ENCODE measurements around the gene DCBLD1.

The DCBLD1 gene

DNA sequence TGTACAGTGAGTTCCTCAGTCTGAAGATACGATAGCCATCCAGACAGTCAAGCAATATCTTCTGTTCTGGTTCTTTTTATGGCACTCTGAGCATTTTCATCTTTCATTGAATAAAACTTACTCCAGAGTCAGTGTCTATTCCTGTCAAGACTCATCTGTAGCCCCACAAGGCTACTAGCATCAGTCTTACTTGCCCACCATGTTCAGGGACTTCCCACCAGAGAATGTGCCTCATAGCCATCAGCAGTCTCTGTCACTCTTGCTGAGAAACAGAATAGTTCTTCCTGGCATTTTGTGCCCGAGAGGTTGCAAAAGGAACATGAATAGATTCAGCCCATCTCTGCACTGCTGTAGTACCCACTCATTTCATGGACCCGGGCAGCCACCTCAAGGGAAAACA, 12.7 kb upstream of the DCBLD1 start:
- no peak overlapping the region for H3K27ac ChIP-seq (ENCODE audit: low read length)
- H3K4me3 ChIP-seq (ENCODE audit: low read length) = no peak overlapping the region
- H3K27me3 ChIP-seq (ENCODE audit: control insufficient read depth, insufficient read depth, low read length) = no peaks in the 10 kb centered on the region
- H3K9me3 ChIP-seq (ENCODE audit: control insufficient read depth, insufficient read depth, low read length) = no peaks in the 10 kb centered on the region
- H3K36me3 ChIP-seq (ENCODE audit: control insufficient read depth, insufficient read depth, low read length) = no peaks in the 10 kb centered on the region
- no CpG with 5 or more reads among the region's 3 CpGs for WGBS (ENCODE audit: insufficient coverage, insufficient read length)
- H3K4me1 ChIP-seq (ENCODE audit: control insufficient read depth, insufficient read depth, low read length) = no peaks in the 10 kb centered on the region
- no peak for DNase-seq (ENCODE audit: low read depth, low spot score)

DNA sequence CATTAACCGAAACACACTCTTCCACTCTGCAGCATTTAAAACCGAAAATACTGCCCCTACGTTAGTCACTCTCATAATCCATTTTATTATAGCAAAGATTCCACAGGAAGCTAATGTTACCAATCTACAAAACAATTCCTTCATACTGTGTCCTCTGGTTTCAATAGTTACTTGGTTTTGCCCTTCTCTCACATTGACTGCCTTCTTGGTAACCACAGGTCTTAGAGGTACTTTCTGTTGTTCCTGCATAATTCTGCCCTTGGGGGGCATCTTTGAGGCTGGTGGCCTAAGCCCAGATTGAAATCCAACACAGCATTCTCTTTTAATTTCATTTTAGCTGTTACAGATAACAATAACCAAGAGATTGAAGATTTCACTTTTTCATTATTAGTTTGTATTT, 9.8 kb upstream of the DCBLD1 start:
- no peak overlapping the region for H3K4me3 ChIP-seq (ENCODE audit: low read length)
- no peak overlapping the region for H3K27ac ChIP-seq (ENCODE audit: low read length)
- no peak for DNase-seq (ENCODE audit: low read depth, low spot score)
- no peaks in the 10 kb centered on the region for H3K9me3 ChIP-seq (ENCODE audit: control insufficient read depth, insufficient read depth, low read length)
- 100% methylated on average over 1 of the region's 3 CpGs for WGBS (ENCODE audit: insufficient coverage, insufficient read length)
- no peaks in the 10 kb centered on the region for H3K4me1 ChIP-seq (ENCODE audit: control insufficient read depth, insufficient read depth, low read length)
- no peaks in the 10 kb centered on the region for H3K27me3 ChIP-seq (ENCODE audit: control insufficient read depth, insufficient read depth, low read length)
- H3K36me3 ChIP-seq (ENCODE audit: control insufficient read depth, insufficient read depth, low read length) = no peaks in the 10 kb centered on the region

DNA sequence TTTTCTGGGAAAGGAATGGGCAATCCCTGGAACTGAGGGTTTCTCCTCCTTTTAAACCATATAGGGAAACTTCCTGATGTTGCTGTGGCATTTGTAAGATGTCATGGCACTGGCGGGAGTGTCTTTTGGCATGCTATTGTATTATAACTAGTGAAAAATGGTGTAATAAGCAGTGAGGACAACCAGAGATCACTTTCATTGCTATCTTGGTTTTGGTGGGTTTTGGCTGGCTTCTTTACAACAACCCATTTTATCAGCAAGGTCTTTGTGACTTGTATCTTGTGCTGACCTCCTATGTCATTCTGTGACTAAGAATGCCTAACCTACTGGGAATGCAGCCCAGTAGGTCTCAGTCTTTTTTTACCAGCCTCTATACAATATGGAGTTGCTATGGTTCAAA, 9.1 kb upstream of the DCBLD1 start:
- no CpG with 5 or more reads among the region's 1 CpG for WGBS (ENCODE audit: insufficient coverage, insufficient read length)
- DNase-seq (ENCODE audit: low read depth, low spot score) = no peak
- Histone ChIP-seq H3K36me3 (ENCODE audit: control insufficient read depth, insufficient read depth, low read length) (no peaks in the 10 kb centered on the region), H3K27me3 (ENCODE audit: control insufficient read depth, insufficient read depth, low read length) (no peaks in the 10 kb centered on the region), H3K27ac (ENCODE audit: low read length) (no peak overlapping the region), H3K9me3 (ENCODE audit: control insufficient read depth, insufficient read depth, low read length) (no peaks in the 10 kb centered on the region), H3K4me3 (ENCODE audit: low read length) (no peak overlapping the region), H3K4me1 (ENCODE audit: control insufficient read depth, insufficient read depth, low read length) (no peaks in the 10 kb centered on the region)

DNA sequence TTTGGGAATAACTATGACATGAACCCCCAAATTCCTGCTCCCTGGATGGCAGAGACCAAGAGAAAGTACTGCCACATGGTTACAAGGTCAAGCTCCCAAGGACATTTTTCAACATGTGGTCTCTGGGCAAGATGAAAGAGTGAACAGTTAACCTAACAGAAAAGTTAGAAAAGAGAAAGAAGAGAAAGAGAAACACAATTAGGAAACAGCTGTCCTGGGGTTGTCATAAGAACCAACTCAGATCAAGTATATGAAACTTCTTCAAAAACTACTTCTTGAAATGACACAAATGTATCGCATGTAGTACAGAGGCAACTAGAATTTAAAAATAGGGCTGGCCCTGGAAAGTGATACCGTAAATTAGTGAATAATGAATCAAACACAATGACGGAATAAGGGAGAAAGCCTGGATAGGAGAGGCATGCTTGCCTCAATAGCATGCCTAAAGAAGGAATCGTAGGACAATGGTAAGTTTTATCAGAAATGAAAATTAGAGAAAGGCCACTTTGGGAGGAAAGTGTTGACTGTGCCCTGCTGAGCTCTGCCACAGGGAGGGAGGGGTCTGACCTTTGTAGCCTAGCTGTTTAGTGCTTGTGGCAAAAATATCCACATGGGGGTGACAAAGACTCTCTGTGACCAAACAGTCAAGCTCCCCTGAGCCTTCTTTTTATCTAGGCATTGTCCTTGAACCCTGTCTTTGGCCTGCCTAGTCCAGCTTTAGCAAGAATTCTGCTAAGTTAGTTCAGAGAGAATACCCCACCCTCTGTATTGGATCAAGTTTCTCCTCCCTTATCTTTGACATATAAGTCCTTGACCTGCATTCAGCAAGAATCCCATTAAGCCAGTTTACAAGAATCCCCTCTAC, 4.3 kb upstream of the DCBLD1 start:
- DNase-seq (ENCODE audit: low read depth, low spot score) = no peak
- no CpG with 5 or more reads among the region's 4 CpGs for WGBS (ENCODE audit: insufficient coverage, insufficient read length)
- Histone ChIP-seq H3K4me3 (ENCODE audit: low read length) (no peak overlapping the region), H3K4me1 (ENCODE audit: control insufficient read depth, insufficient read depth, low read length) (peaks cover 2% of the 10 kb centered on the region; the same call in 1 of the 2 replicates), H3K9me3 (ENCODE audit: control insufficient read depth, insufficient read depth, low read length) (no peaks in the 10 kb centered on the region), H3K27me3 (ENCODE audit: control insufficient read depth, insufficient read depth, low read length) (peaks cover 9% of the 10 kb centered on the region; the same call in 1 of the 2 replicates), H3K36me3 (ENCODE audit: control insufficient read depth, insufficient read depth, low read length) (no peaks in the 10 kb centered on the region), H3K27ac (ENCODE audit: low read length) (no peak overlapping the region)

DNA sequence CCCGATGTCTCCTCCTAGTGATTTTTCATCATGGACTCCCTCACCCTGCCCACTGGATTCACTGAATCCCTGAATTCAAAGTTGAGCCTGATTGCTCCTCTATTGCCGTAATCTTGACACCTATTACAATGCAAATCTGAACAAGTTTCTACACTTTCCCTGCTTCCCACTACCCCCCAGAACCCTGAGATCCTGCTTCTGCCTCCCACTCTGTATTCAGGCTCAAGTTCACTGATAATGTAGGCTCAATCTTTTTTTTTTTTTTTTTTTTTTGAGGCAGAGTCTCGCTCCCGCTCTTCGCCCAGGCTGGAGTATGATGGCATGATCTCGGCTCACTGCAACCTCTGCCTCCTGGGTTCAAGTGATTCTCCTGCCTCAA, 3.6 kb upstream of the DCBLD1 start:
- no peak for DNase-seq (ENCODE audit: low read depth, low spot score)
- peaks cover 9% of the 10 kb centered on the region; the same call in 1 of the 2 replicates for H3K27me3 ChIP-seq (ENCODE audit: control insufficient read depth, insufficient read depth, low read length)
- no peaks in the 10 kb centered on the region for H3K9me3 ChIP-seq (ENCODE audit: control insufficient read depth, insufficient read depth, low read length)
- H3K4me3 ChIP-seq (ENCODE audit: low read length) = no peak overlapping the region
- no CpG with 5 or more reads among the region's 6 CpGs for WGBS (ENCODE audit: insufficient coverage, insufficient read length)
- H3K4me1 ChIP-seq (ENCODE audit: control insufficient read depth, insufficient read depth, low read length) = peaks cover 2% of the 10 kb centered on the region; the same call in 1 of the 2 replicates
- H3K27ac ChIP-seq (ENCODE audit: low read length) = no peak overlapping the region
- H3K36me3 ChIP-seq (ENCODE audit: control insufficient read depth, insufficient read depth, low read length) = no peaks in the 10 kb centered on the region

DNA sequence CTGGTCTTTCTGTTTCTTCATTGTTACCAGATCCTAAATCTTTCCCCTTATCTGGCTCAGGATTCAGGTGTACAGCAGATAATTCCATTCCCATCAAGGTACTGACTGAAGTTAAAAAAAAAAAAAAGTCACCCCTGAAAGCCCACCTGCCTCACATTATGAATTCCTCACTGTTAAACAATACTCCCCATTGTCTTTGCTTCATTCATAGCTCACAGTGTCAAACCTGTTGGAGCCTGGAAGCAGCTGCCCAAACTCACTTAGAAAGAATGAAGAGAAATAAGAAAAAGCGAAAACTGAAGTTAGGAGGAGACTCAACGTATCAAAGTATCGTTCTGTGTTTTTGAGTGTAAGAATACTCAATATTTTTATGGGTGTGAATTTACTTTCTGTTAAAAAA, 1.8 kb upstream of the DCBLD1 start:
- no peak overlapping the region for H3K4me3 ChIP-seq (ENCODE audit: low read length)
- peaks cover 2% of the 10 kb centered on the region; the same call in 1 of the 2 replicates for H3K4me1 ChIP-seq (ENCODE audit: control insufficient read depth, insufficient read depth, low read length)
- H3K9me3 ChIP-seq (ENCODE audit: control insufficient read depth, insufficient read depth, low read length) = no peaks in the 10 kb centered on the region
- WGBS (ENCODE audit: insufficient coverage, insufficient read length) = no CpG with 5 or more reads among the region's 3 CpGs
- H3K27me3 ChIP-seq (ENCODE audit: control insufficient read depth, insufficient read depth, low read length) = peaks cover 9% of the 10 kb centered on the region; the same call in 1 of the 2 replicates
- H3K36me3 ChIP-seq (ENCODE audit: control insufficient read depth, insufficient read depth, low read length) = no peaks in the 10 kb centered on the region
- no peak overlapping the region for H3K27ac ChIP-seq (ENCODE audit: low read length)
- no peak for DNase-seq (ENCODE audit: low read depth, low spot score)

DNA sequence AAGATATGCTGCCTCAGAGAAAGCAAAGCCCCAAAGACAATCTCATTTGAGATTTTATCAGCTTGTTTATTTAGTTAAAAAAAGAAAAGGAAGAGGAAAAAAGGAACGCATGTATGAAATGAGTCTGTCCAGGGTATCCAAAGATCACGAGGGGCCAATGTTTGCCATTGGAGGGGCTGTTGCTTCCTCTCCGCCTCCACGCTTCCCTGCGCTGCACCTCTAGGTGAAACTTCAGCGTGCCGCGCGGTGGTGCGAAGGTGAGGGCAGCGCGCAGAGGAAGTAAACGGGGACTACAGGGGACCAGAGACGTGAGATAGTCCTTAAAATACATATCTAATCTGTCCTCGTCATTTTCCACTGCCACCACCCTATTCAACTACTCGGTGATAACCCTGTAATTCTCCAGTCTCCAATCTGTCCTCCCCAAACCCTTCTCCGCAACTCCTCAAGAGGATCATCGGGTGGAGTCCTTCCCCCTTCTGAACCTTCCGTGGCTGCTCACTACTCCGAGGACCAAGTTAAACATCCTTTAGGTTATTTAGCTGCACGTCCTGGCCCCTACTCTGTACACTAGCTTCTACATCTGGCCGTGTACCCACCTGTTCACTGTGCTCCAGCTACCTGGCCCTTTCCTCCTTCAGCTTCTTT, 1.1 kb upstream of the DCBLD1 start:
- no peak overlapping the region for H3K27ac ChIP-seq (ENCODE audit: low read length)
- DNase-seq (ENCODE audit: low read depth, low spot score) = no peak
- H3K4me3 ChIP-seq (ENCODE audit: low read length) = no peak overlapping the region
- peaks cover 9% of the 10 kb centered on the region; the same call in 1 of the 2 replicates for H3K27me3 ChIP-seq (ENCODE audit: control insufficient read depth, insufficient read depth, low read length)
- no peaks in the 10 kb centered on the region for H3K9me3 ChIP-seq (ENCODE audit: control insufficient read depth, insufficient read depth, low read length)
- no peaks in the 10 kb centered on the region for H3K36me3 ChIP-seq (ENCODE audit: control insufficient read depth, insufficient read depth, low read length)
- H3K4me1 ChIP-seq (ENCODE audit: control insufficient read depth, insufficient read depth, low read length) = peaks cover 2% of the 10 kb centered on the region; the same call in 1 of the 2 replicates
- no CpG with 5 or more reads among the region's 22 CpGs for WGBS (ENCODE audit: insufficient coverage, insufficient read length)

DNA sequence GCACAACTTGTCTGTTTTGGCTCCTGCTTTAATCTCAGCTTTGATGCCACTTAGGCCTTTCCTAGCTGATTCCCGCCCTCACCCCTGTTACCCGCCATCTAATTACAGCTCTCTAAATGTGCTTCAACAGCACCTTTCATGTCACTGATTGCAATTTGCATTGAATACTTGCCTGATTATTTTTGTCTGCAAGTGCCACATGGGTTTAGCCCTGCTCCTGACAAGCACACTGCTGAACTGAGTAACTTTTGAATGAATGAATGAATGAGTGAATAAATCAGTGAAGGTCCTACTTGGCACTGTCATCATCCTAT, 591 bp upstream of the DCBLD1 start:
- Histone ChIP-seq H3K4me3 (ENCODE audit: low read length) (peak overlapping the region; percentile 66; the same call in 1 of the 2 replicates), H3K27ac (ENCODE audit: low read length) (no peak overlapping the region), H3K4me1 (ENCODE audit: control insufficient read depth, insufficient read depth, low read length) (peaks cover 2% of the 10 kb centered on the region; the same call in 1 of the 2 replicates), H3K27me3 (ENCODE audit: control insufficient read depth, insufficient read depth, low read length) (peaks cover 9% of the 10 kb centered on the region; the same call in 1 of the 2 replicates), H3K36me3 (ENCODE audit: control insufficient read depth, insufficient read depth, low read length) (no peaks in the 10 kb centered on the region), H3K9me3 (ENCODE audit: control insufficient read depth, insufficient read depth, low read length) (no peaks in the 10 kb centered on the region)
- no CpG with 5 or more reads among the region's 2 CpGs for WGBS (ENCODE audit: insufficient coverage, insufficient read length)
- no peak for DNase-seq (ENCODE audit: low read depth, low spot score)

DNA sequence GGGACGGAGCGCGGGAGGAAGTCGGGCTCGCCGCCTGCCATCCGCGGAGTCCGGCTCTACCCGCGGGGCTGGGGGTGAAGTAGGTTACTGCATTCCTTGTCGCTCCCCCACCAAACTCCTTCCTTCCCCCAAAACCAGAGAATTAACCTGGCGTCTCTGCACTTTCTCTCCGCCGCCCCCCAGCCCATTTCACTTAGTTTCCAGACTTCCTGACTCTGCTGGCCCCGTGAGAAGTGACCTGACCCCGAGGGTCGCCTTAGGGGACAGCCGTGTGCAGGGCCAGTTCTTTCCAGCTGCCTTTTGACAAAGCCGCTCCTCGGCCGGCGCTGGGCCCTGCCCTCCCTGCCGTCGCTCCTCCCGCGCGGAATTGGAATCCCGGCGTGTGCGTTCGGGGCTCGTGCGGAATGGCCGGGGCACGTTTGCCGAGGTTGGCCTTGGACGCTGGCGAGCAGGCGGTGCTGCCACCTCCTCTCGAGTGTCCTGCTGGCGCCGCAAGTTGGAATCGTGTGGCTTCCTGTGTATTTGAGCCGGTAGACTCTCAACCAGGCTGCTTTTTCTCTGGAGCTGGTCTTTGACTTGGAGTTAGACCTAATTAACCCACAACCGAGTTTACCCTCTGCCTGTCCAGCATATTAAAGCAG, 650 bp downstream of the DCBLD1 start:
- Histone ChIP-seq H3K4me3 (ENCODE audit: low read length) (peak overlapping the region; percentile 66; the same call in 1 of the 2 replicates), H3K36me3 (ENCODE audit: control insufficient read depth, insufficient read depth, low read length) (no peaks in the 10 kb centered on the region), H3K27me3 (ENCODE audit: control insufficient read depth, insufficient read depth, low read length) (peaks cover 9% of the 10 kb centered on the region; the same call in 1 of the 2 replicates), H3K4me1 (ENCODE audit: control insufficient read depth, insufficient read depth, low read length) (peaks cover 2% of the 10 kb centered on the region; the same call in 1 of the 2 replicates), H3K9me3 (ENCODE audit: control insufficient read depth, insufficient read depth, low read length) (no peaks in the 10 kb centered on the region), H3K27ac (ENCODE audit: low read length) (no peak overlapping the region)
- no peak for DNase-seq (ENCODE audit: low read depth, low spot score)
- no CpG with 5 or more reads among the region's 46 CpGs for WGBS (ENCODE audit: insufficient coverage, insufficient read length)

DNA sequence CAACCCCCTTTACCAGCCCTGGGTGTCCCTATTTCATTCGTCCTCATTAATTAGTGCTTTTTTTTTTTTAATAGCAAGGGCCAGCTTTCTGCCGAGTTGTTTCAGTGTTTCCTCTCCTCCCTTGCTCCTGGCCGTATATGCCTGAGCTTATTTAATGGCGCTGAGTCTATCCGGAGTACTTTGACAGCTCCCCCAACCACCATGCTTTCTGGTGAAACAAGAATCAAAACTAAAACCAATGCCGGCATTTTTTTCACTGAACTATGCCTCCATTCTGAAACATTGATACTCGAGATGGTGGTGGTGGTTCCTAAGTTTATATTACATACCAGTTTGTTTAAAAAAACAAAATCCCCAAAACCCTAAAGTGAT, 1.2 kb downstream of the DCBLD1 start:
- Histone ChIP-seq H3K4me1 (ENCODE audit: control insufficient read depth, insufficient read depth, low read length) (peaks cover 2% of the 10 kb centered on the region; the same call in 1 of the 2 replicates), H3K4me3 (ENCODE audit: low read length) (peak overlapping the region; percentile 66; the same call in 1 of the 2 replicates), H3K27ac (ENCODE audit: low read length) (no peak overlapping the region), H3K36me3 (ENCODE audit: control insufficient read depth, insufficient read depth, low read length) (no peaks in the 10 kb centered on the region), H3K27me3 (ENCODE audit: control insufficient read depth, insufficient read depth, low read length) (peaks cover 9% of the 10 kb centered on the region; the same call in 1 of the 2 replicates), H3K9me3 (ENCODE audit: control insufficient read depth, insufficient read depth, low read length) (no peaks in the 10 kb centered on the region)
- no CpG with 5 or more reads among the region's 7 CpGs for WGBS (ENCODE audit: insufficient coverage, insufficient read length)
- DNase-seq (ENCODE audit: low read depth, low spot score) = no peak
